Measurements from ENCODE around the gene ARHGAP11A. TPM values are rescaled to one million over a fixed set of nuclear protein-coding genes. Genes with fewer than 3 reads are reported as not detected.

Gene ARHGAP11A
- total and polyA plus RNA-seq, 10 of the 15 experiments (the other 5 are each of a cell fraction or from before 2014, with no cell fraction given): 12.4 to 53.6 (median 36.5) TPM

DNA sequence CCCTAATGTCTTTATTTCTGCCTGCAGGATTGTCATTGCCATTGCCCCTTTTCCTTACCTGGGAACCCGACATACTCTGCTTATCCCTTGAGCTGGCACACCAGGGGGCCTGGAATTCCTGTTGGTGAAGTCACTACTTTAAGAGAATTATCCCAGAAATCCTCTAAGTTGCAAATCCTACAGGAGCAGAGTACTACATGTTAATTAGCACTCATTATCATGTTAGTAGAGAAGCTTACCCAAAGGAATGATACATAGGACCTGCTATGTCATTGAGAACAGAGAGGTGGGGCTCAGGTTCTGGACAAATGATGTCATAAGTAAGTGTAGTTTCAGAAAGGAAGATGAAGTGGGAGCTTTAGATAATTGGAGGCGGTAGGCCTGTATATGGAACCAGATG, 53.6 kb downstream of the ARHGAP11A start:
- no peak for FAIRE-seq
- no peaks in the 10 kb centered on the region for H3K79me2 ChIP-seq (ENCODE audit: control insufficient read depth, insufficient read depth, low read length)
- no peaks in the 10 kb centered on the region for H4K20me1 ChIP-seq (ENCODE audit: control insufficient read depth, insufficient read depth)
- H3K27me3 ChIP-seq (replicated peaks in 1 of 2; ENCODE audit: control insufficient read depth in 2 of 2, insufficient read depth in 2 of 2, low read length in 1 of 2): no peaks in the 10 kb centered on the region
- H3K4me2 ChIP-seq (ENCODE audit: control insufficient read depth, insufficient read depth): no peak overlapping the region
- no peak for ATAC-seq
- no peak for DNase-seq (ENCODE audit: low read depth, low spot score)
- no peaks in the 10 kb centered on the region for H3K36me3 ChIP-seq (ENCODE audit: control insufficient read depth in 2 of 2, insufficient read depth in 2 of 2, low read length in 1 of 2)
- BruUV-seq (replicated peaks): no TSS peak
- no peak overlapping the region for H3K9ac ChIP-seq (ENCODE audit: control insufficient read depth, insufficient read depth, low read length)
- no peaks in the 10 kb centered on the region for H3K4me1 ChIP-seq (ENCODE audit: control insufficient read depth, insufficient read depth, low read length)
- CTCF ChIA-PET: interaction anchor here (0.8 to 1.3 kb wide), 5 partner anchors 9 to 284 kb away, joined by 3 to 7 read pairs (median 4); no protein-coding TSS in a partner anchor
- RAD21 ChIA-PET (ENCODE audit: unreplicated experiment): no interaction called here
- in situ Hi-C loops (cut with MboI): loop anchor here (10.0 kb wide), 1 partner anchor 286 kb away; no protein-coding TSS in a partner anchor
- POLR2A ChIA-PET: interaction anchor here (0.9 kb wide), 1 partner anchor 138 kb away, joined by 3 read pairs; no protein-coding TSS in a partner anchor
- WGBS (ENCODE audit: insufficient coverage, insufficient replicate concordance, low lambda C conversion rate, missing lambda C conversion rate): 100% methylated on average over 2 of the region's 2 CpGs
- no peak overlapping the region for H3K27ac ChIP-seq (ENCODE audit: control insufficient read depth, insufficient read depth)
- H2AFZ ChIP-seq (ENCODE audit: control insufficient read depth, low read depth, low read length): no peak overlapping the region
- TF ChIP-seq STAT1 (conservative IDR thresholded peaks at IDR 0.05) (no peak), ATF7 (IDR thresholded peaks at IDR 0.05; ENCODE audit: low read depth) (0 out of 2 replicates have a peak, but pooled peaks have one; percentile 17)
- SMC1A ChIA-PET (ENCODE audit: uncharacterized antibody, unreplicated experiment): interaction anchor here (1.0 kb wide), 3 partner anchors 11 to 268 kb away, joined by 3 to 4 read pairs (median 3); no protein-coding TSS in a partner anchor
- no peaks in the 10 kb centered on the region for H3K9me3 ChIP-seq (replicated peaks; ENCODE audit: control insufficient read depth, insufficient read depth, low read length)
- intact Hi-C loops (cut with micrococcal nuclease; ENCODE audit: unreplicated experiment): no loop called here
- H3K4me3 ChIP-seq: no peak overlapping the region

DNA sequence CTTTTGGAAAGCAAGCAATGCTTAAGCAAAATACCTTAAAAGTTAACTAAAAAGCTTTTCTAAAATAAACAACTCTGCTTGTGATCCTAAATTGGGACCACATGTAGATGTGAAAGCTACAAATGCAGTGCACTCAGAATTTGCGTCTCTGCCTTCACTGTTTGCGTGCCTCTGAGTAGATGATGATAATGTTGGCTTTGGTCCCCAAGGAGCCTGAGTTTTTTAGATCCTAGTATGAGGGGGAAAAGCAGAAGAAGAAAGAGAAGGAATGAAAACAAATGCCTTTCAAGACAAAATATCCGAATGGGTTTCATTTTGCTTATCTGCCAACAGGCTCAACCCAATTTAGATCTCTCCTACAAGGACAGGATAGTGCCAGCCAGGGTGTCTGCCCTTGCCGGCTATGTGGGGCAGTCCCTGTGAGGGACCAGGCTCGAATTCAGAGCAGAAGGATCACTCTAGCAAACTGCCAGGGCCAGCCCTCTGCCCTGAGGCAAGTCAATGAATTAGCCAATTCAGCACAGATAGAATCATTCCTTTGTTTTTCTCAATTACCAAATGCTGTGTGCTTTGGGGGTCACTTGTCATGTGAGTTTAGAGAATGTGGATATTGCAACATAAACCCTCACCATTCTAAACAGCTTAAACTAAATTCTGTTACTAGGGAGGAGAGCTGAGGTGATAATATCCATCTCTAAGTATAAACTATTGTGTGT, 54.8 kb downstream of the ARHGAP11A start:
- POLR2A ChIA-PET: interaction anchor here (0.9 kb wide), 1 partner anchor 137 kb away, joined by 3 read pairs; no protein-coding TSS in a partner anchor
- Histone ChIP-seq H3K27me3 (replicated peaks in 1 of 2; ENCODE audit: control insufficient read depth in 2 of 2, insufficient read depth in 2 of 2, low read length in 1 of 2) (no peaks in the 10 kb centered on the region), H4K20me1 (ENCODE audit: control insufficient read depth, insufficient read depth) (no peaks in the 10 kb centered on the region), H3K79me2 (ENCODE audit: control insufficient read depth, insufficient read depth, low read length) (no peaks in the 10 kb centered on the region), H3K4me1 (ENCODE audit: control insufficient read depth, insufficient read depth, low read length) (no peaks in the 10 kb centered on the region), H3K4me3 (no peak overlapping the region), H3K9ac (ENCODE audit: control insufficient read depth, insufficient read depth, low read length) (no peak overlapping the region), H2AFZ (ENCODE audit: control insufficient read depth, low read depth, low read length) (no peak overlapping the region), H3K36me3 (ENCODE audit: control insufficient read depth in 2 of 2, insufficient read depth in 2 of 2, low read length in 1 of 2) (no peaks in the 10 kb centered on the region), H3K4me2 (ENCODE audit: control insufficient read depth, insufficient read depth) (no peak overlapping the region), H3K27ac (ENCODE audit: control insufficient read depth, insufficient read depth) (no peak overlapping the region), H3K9me3 (replicated peaks; ENCODE audit: control insufficient read depth, insufficient read depth, low read length) (no peaks in the 10 kb centered on the region)
- no TSS peak for BruUV-seq (replicated peaks)
- CTCF ChIA-PET: interaction anchor here (0.7 to 1.3 kb wide), 6 partner anchors 15 to 419 kb away, joined by 3 to 7 read pairs (median 4); no protein-coding TSS in a partner anchor
- DNase-seq (ENCODE audit: low read depth, low spot score) (no peak), ATAC-seq (no peak), FAIRE-seq (no peak)
- SMC1A ChIA-PET (ENCODE audit: uncharacterized antibody, unreplicated experiment): interaction anchor here (1.0 kb wide), 1 partner anchor 11 kb away, joined by 3 read pairs; no protein-coding TSS in a partner anchor
- 78% methylated on average over 5 of the region's 5 CpGs for WGBS (ENCODE audit: insufficient coverage, insufficient replicate concordance, low lambda C conversion rate, missing lambda C conversion rate)
- in situ Hi-C loops (cut with MboI) (loop anchor here (10.0 kb wide), 1 partner anchor 285 kb away; no protein-coding TSS in a partner anchor), intact Hi-C loops (cut with micrococcal nuclease; ENCODE audit: unreplicated experiment) (no loop called here)
- RAD21 ChIA-PET (ENCODE audit: unreplicated experiment): interaction anchor here (0.7 kb wide), 1 partner anchor 327 kb away, joined by 3 read pairs; no protein-coding TSS in a partner anchor
- TF ChIP-seq IKZF1 (conservative IDR thresholded peaks at IDR 0.05): no peak
- TF ChIP-seq HDAC6 (IDR thresholded peaks at IDR 0.05; ENCODE audit: unreplicated experiment): no peak
- TF ChIP-seq RBBP5 (conservative IDR thresholded peaks at IDR 0.05): no peak
